ENCODE data around the gene WNT6. TPM values are rescaled to one million over a fixed set of nuclear protein-coding genes. Genes with fewer than 3 reads are reported as not detected.

WNT6 gene
- total RNA-seq, 6 experiments from 2014 or later, result 0.25 TPM; not detected in 5

DNA sequence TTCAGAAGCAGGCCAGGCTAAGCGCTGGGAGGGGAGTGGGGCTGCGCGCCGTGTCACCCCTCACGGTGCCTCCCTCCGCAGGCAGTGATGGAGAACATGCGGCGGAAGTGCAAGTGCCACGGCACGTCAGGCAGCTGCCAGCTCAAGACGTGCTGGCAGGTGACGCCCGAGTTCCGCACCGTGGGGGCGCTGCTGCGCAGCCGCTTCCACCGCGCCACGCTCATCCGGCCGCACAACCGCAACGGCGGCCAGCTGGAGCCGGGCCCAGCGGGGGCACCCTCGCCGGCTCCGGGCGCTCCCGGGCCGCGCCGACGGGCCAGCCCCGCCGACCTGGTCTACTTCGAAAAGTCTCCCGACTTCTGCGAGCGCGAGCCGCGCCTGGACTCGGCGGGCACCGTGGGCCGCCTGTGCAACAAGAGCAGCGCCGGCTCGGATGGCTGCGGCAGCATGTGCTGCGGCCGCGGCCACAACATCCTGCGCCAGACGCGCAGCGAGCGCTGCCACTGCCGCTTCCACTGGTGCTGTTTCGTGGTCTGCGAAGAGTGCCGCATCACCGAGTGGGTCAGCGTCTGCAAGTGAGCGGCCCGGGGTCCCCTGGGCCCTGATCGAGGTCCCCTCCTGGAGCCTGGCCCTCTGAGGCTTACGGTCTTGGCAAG, 33.2 kb downstream of the WNT6 start:
- Histone ChIP-seq H3K36me3 (no peaks in the 10 kb centered on the region), H3K4me3 (peak overlapping the region; percentile 5 to 44 (median 26)), H3K27me3 (peaks cover 0 to 23% of the 10 kb centered on the region in 2 donors), H3K27ac (no peak overlapping the region), H3K4me1 (peaks cover 0 to 4% (median 0%) of the 10 kb centered on the region in 4 donors), H3K9me3 (no peaks in the 10 kb centered on the region)
- ATAC-seq (peak; percentile 76 to 89 (median 85)), DNase-seq (peak; percentile 69 to 76 (median 76))
- intact Hi-C loops (cut with DNase I), result no loop called here
- 0% methylated on average over 10 of the region's 72 CpGs for WGBS (ENCODE audit: insufficient coverage, low coverage, low lambda C conversion rate, missing lambda C conversion rate)
- TF ChIP-seq, protein P1, sequence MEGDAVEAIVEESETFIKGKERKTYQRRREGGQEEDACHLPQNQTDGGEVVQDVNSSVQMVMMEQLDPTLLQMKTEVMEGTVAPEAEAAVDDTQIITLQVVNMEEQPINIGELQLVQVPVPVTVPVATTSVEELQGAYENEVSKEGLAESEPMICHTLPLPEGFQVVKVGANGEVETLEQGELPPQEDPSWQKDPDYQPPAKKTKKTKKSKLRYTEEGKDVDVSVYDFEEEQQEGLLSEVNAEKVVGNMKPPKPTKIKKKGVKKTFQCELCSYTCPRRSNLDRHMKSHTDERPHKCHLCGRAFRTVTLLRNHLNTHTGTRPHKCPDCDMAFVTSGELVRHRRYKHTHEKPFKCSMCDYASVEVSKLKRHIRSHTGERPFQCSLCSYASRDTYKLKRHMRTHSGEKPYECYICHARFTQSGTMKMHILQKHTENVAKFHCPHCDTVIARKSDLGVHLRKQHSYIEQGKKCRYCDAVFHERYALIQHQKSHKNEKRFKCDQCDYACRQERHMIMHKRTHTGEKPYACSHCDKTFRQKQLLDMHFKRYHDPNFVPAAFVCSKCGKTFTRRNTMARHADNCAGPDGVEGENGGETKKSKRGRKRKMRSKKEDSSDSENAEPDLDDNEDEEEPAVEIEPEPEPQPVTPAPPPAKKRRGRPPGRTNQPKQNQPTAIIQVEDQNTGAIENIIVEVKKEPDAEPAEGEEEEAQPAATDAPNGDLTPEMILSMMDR (IDR thresholded peaks at IDR 0.05), result peak in 3 of 4 donors; percentile 51 to 64 (median 52)
- TF ChIP-seq POLR2A (IDR thresholded peaks at IDR 0.05), result no peak

DNA sequence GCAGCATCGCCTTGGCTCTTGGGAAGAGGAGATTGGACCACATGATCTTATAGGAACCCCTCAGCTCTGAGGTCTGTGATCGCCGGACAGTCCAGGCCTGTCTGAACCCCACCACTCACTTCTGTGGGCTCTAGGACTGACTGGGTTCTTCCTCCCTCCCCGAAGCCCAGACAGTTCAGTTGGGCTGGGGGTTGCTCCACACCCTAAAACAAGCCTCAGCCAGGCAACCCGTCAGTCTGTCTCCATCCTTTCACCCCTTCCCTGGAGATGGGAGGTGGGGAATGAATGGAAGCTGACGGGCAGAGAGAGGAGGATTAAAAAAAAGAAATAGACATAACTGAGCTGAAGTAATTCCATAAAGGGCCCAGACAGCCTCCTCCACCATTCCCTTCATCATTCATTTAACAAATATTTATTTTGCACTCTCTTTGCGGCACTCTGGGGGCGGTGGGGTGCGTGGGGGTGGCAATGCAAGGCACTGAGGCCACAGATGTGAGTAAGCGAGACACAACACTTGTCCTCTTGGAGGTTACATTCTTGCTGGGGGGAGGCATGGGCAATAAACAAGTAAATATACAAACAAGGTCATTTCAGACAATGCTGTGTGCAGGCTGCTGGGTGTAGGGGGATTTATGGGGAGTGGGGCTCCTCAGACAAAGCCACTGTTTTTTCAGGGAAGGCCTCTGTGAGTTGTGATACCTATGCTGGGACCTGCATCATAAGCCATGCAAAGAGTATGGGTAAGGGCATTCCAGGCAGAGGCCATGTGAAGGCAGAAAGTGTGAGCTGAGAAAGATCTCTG, 33.9 kb downstream of the WNT6 start:
- no peak for ATAC-seq
- TF ChIP-seq POLR2A (IDR thresholded peaks at IDR 0.05), result no peak
- TF ChIP-seq, protein P1 (IDR thresholded peaks at IDR 0.05), result no peak
- intact Hi-C loops (cut with DNase I), result no loop called here
- Histone ChIP-seq H3K4me3 (peak overlapping the region in 1 of 3 donors; percentile 44), H3K27me3 (peaks cover 0 to 31% of the 10 kb centered on the region in 2 donors), H3K9me3 (no peaks in the 10 kb centered on the region), H3K36me3 (no peaks in the 10 kb centered on the region), H3K27ac (no peak overlapping the region), H3K4me1 (peaks cover 0 to 12% (median 0%) of the 10 kb centered on the region in 4 donors)
- no peak for DNase-seq
- WGBS (ENCODE audit: insufficient coverage, low coverage, low lambda C conversion rate, missing lambda C conversion rate), result 38% methylated on average over 7 of the region's 10 CpGs

- WGBS (ENCODE audit: insufficient coverage, low coverage, low lambda C conversion rate, missing lambda C conversion rate), result 0% methylated on average over 1 of the region's 12 CpGs
- Histone ChIP-seq H3K27ac (no peak overlapping the region), H3K4me3 (no peak overlapping the region), H3K36me3 (no peaks in the 10 kb centered on the region), H3K27me3 (peaks cover 0 to 38% of the 10 kb centered on the region in 2 donors), H3K9me3 (no peaks in the 10 kb centered on the region), H3K4me1 (peaks cover 0 to 12% (median 0%) of the 10 kb centered on the region in 4 donors)
- intact Hi-C loops (cut with DNase I), result no loop called here
- ATAC-seq (no peak), DNase-seq (no peak)
- no peak for TF ChIP-seq POLR2A (IDR thresholded peaks at IDR 0.05)
- TF ChIP-seq, protein P1 (IDR thresholded peaks at IDR 0.05), result no peak
Observed at GRCh38 chr2:218894151-218894879, 34.7 kb downstream of the WNT6 start.

DNA sequence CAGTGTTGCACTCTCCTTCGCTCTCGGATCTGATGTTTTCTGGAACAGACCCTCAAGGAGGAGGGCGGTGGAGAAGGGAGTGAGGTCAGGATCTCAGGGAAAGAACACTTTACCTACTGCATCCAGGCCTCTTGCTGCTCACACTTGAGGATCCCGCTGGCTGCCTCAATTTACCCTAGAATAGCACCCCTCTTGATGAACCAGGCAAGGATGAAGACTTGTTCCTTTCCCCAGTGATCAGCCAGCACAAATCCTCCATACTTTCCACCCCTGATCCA, 35.2 kb downstream of the WNT6 start:
- TF ChIP-seq POLR2A (IDR thresholded peaks at IDR 0.05), result no peak
- TF ChIP-seq, protein P1 (IDR thresholded peaks at IDR 0.05), result no peak
- H3K4me3 ChIP-seq, result no peak overlapping the region
- WGBS (ENCODE audit: insufficient coverage, low coverage, low lambda C conversion rate, missing lambda C conversion rate), result 30% methylated on average over 3 of the region's 4 CpGs
- no peaks in the 10 kb centered on the region for H3K36me3 ChIP-seq
- no peaks in the 10 kb centered on the region for H3K9me3 ChIP-seq
- peaks cover 0 to 12% (median 0%) of the 10 kb centered on the region in 4 donors for H3K4me1 ChIP-seq
- H3K27me3 ChIP-seq, result peaks cover 0 to 40% of the 10 kb centered on the region in 2 donors
- no peak for ATAC-seq
- intact Hi-C loops (cut with DNase I), result no loop called here
- H3K27ac ChIP-seq, result no peak overlapping the region
- no peak for DNase-seq
